Endothelial cell of hepatic sinusoid (primary cell): ENCODE results near the gene PKP1.

ENCODE experiments used
- in situ Hi-C: cut with HindIII; loops from 2 replicates; pipeline ENCODE4 v1.10.0; 2017; ENCODE audit warnings: low sequenced_read_pairs

The PKP1 gene

GRCh38 chr1:201259476-201260235 is 23.6 kb upstream of the PKP1 start:
- in situ Hi-C loops: no loop called here

GRCh38 chr1:201260236-201260590 is 23.1 kb upstream of the PKP1 start:
- in situ Hi-C loops: no loop called here

GRCh38 chr1:201260648-201261311 is 22.5 kb upstream of the PKP1 start:
- in situ Hi-C loops: no loop called here

DNA sequence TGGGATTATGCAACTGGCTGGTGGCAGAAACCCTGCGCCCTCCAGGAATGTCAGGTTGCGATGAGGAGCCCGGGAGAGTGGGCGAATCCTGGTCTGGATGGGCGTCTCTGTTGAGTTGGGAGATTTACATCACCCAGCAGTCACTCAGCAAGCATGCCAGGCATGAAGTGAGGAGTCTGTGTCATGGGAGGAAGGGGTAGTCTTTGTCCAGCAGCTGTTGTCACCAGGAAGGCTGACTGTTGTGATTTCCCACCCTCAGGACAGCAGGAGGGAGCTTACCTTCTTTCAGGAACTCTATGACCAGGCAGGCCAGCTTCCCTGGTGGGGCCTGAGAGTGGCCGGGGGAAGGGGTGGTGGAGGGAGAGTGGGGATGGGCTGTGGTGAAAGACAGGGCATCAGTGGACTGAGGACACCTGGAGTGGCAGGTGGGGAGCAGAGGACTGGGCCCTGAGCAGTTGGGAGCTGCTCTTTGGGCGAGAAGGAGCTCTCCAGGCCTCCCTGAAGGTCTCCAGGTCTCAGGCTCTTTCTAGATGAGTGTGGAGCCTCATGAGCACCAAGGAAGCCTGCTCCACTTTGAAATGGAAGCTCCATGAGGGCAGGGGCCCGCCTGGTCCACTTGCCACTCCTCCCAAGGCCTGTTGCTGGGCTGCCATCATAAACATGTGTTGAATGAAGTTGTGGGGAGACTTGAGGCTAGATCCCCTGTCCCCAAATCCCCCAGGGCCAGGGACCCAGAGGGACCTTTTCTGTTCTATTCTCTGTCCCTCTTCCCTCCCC is 21.3 kb upstream of the PKP1 start:
- in situ Hi-C loops: no loop called here

DNA sequence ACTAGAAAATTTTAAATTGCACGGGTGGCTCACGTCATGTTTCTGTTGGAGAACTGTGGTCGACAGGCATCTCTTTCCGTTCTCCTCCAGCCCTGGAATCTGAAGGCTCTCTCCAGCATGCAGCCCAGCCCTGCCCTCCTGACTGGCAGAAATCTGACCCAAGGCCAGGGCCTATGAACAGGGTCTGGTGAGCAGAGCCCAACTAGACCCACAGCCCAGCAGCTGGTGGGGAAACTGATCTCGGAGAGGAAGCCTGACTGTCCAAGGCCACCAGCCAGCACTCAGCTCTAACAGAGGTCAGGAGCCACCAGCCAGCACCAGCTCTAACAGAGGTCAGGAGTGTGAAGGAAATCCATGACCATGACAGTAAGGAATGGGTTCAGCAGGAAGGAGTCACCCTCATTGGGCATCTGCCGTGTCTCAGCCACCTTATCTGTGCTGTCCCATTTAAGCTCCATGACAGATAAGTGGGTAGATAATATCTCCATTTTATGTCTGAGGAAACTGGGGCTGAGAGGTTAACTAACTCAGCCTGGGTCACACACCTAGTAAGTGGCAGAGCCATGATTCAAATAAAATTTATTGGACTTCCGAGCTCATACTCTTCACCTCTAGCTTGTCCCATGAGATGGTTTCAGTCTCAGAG is 20.2 kb upstream of the PKP1 start:
- in situ Hi-C loops: no loop called here

DNA sequence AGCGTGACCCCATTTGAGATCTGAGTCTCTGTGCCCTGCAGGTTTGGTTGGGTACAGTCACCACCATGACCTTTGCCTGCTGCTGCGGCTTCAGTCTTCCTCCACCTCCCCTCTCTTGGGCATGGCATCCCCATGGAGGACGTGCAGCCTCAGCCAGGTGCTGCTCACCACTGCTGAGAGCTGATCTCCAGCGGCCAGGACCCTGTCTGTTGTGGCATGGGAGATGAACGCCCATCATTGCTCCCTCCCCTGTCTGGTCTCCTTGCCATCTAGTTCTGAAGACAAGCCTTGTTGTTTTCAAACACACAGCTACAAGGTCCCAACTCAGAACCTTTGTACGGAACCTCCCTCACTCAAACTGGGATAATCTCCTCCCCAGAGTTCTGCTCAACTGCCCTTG is 19.2 kb upstream of the PKP1 start:
- in situ Hi-C loops: no loop called here

- in situ Hi-C loops: no loop called here
These were observed 18.8 kb upstream of the PKP1 start for GRCh38 chr1:201264554-201264953.

- in situ Hi-C loops: loop anchor here (5.0 kb wide), 2 partner anchors 83 to 92 kb away; no protein-coding TSS in a partner anchor
These were observed 17.6 kb upstream of the PKP1 start for GRCh38 chr1:201265756-201266155.

DNA sequence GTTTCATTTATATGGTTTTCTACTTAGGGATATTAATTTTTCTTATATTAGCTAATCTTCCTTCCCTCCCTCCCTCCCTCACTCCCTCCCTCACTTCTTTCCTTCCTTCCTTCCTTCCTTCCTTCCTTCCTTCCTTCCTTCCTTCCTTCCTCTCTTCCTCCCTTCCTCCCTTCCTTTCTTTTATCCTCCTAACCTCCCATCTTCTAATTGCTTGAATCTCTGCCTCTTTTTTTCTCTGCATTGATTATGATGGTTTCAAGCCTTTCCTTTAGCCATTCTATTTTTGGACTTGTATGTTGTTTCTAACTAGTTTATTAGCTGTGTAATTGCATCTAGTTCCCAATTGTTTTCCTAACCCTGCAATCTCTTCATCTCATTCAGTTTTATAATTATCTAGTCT is 17.0 kb upstream of the PKP1 start:
- in situ Hi-C loops: loop anchor here (5.0 kb wide), 2 partner anchors 84 to 91 kb away; no protein-coding TSS in a partner anchor

- in situ Hi-C loops: loop anchor here (5.0 kb wide), 2 partner anchors 84 to 91 kb away; no protein-coding TSS in a partner anchor
These were observed 16.5 kb upstream of the PKP1 start for GRCh38 chr1:201266774-201267173.

- in situ Hi-C loops: loop anchor here (5.0 kb wide), 2 partner anchors 85 to 90 kb away; no protein-coding TSS in a partner anchor
These were observed 15.7 kb upstream of the PKP1 start for GRCh38 chr1:201267481-201268229.

- in situ Hi-C loops: loop anchor here (5.0 kb wide), 2 partner anchors 86 to 89 kb away; no protein-coding TSS in a partner anchor
These were observed 14.6 kb upstream of the PKP1 start for GRCh38 chr1:201268604-201269151.

- in situ Hi-C loops: loop anchor here (5.0 kb wide), 2 partner anchors 87 to 88 kb away; no protein-coding TSS in a partner anchor
These were observed 14.0 kb upstream of the PKP1 start for GRCh38 chr1:201269281-201269680.

DNA sequence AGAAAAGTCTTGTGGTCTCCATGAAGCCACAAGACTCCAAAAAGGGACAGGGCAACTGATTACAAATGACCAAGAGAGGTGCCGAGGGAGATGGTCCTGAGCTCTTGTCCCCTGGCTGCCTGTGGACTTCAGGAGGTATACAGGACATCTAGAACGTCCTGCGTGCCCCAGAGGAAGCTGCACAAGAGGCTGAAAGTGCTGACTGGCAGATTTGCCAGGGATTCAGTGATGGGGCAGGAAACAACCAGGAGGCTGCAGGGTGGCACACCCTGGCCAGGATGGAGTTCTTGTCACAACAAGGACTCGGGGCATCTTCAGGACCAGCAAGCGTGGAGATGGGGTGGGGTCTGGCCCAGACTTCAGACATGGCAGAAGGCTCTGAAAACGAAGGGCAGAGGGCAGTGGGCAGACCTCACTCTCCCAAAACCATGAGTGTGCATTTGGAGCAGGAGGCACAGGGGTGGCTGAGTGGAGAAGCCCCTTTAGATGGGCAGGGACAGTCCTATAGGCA is 13.4 kb upstream of the PKP1 start:
- in situ Hi-C loops: loop anchor here (5.0 kb wide), 2 partner anchors 87 to 88 kb away; no protein-coding TSS in a partner anchor

GRCh38 chr1:201270616-201271390 is 12.5 kb upstream of the PKP1 start:
- in situ Hi-C loops: no loop called here

DNA sequence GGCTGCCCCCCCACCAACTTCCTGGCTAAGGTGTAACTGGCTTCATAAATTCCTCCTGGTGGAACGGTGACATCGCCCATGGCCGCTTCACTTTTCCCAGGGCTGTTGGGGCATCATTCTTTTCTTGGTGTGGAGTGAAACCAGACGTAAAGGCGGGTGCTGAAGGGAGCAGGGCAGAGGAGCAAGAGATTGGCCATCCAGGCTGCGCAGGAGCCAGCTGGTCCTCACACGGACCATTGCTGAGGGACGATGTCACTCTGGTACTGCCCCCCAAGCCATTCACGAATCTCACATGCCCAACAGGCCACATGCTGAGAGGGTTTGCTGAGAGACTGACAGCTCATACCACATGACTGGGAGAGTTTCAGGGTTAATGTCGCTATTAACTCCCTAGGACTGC is 10.5 kb upstream of the PKP1 start:
- in situ Hi-C loops: no loop called here

GRCh38 chr1:201274616-201275252 is 8.6 kb upstream of the PKP1 start:
- in situ Hi-C loops: loop anchor here (5.0 kb wide), 2 partner anchors 47 to 103 kb away; partner anchors contain the start of gene TNNT2

DNA sequence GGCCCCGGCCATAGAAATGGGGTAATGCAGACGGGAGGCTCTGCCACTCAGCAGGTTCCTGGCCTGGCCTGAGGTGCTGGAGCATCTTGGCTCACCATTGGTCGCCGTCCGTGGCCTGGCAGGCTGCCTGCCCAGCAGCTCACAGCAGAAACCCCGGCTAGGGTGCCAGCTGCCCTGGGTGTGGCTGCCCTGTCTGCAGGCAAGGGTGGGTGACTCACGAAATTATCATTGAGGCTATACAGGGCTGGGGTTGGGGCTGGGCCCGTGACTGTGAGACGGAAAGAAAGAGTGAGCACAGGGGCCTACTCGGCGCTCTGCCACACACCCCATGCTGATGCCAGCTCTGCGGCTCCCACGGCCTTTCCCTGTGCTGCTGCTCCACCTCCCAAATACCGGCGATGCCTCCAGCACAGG is 8.0 kb upstream of the PKP1 start:
- in situ Hi-C loops: loop anchor here (5.0 kb wide), 2 partner anchors 48 to 102 kb away; partner anchors contain the start of gene TNNT2
